Fibroblast of the aortic adventitia (primary cell): ENCODE results near the gene JADE1. TPM values are rescaled to one million over a fixed set of nuclear protein-coding genes. Genes with fewer than 3 reads are reported as not detected.

Source experiments
- DNase-seq: peaks from one replicate; pipeline ENCODE4 v3.0.0-alpha.2; 2010; ENCODE audit warnings: low read depth
- H3K4me3 ChIP-seq: 2 replicates; pipeline ENCODE4 v1.5.1; 2011; ENCODE audit warnings: low read depth, mild to moderate bottlenecking, control low read depth, low read length, moderate library complexity
- CTCF ChIP-seq: IDR thresholded peaks from 2 replicates; pipeline ENCODE4 v1.5.1; 2011; ENCODE audit warnings: mild to moderate bottlenecking, low read length, control low read depth, inconsistent platforms; ENCODE audit not compliant: insufficient read depth
- total RNA-seq: library from RNA; depleted of rRNA; stranded (reverse); fragments of >200 nt; gene quantifications from 2 replicates; pipeline ENCODE4 v1.2.3, GENCODE V29; 2012; ENCODE audit warnings: low replicate concordance

Gene JADE1
- total RNA-seq, 1 donor = 25.8 TPM

- TF ChIP-seq CTCF = no peak
- H3K4me3 ChIP-seq = no peak overlapping the region
Measured at GRCh38 chr4:128830906-128831503, 21.5 kb downstream of the JADE1 start.

GRCh38 chr4:128831531-128832242 lies 22.2 kb downstream of the JADE1 start:
- peak; percentile 51 for DNase-seq
- TF ChIP-seq CTCF = no peak
- no peak overlapping the region for H3K4me3 ChIP-seq

More at GRCh38 chr4:128830906-128831503, 21.5 kb downstream of the JADE1 start:
- DNase-seq = no peak

- H3K4me3 ChIP-seq = no peak overlapping the region
- TF ChIP-seq CTCF = no peak
- DNase-seq = no peak
Measured at GRCh38 chr4:128832243-128832625, 22.7 kb downstream of the JADE1 start.

- no peak overlapping the region for H3K4me3 ChIP-seq
- peak; percentile 78 for DNase-seq
- TF ChIP-seq CTCF = no peak
Measured at GRCh38 chr4:128835498-128836222, 26.2 kb downstream of the JADE1 start.

- no peak overlapping the region for H3K4me3 ChIP-seq
- TF ChIP-seq CTCF = no peak
- no peak for DNase-seq
Measured at GRCh38 chr4:128837198-128837597, 27.7 kb downstream of the JADE1 start.

GRCh38 chr4:128837679-128838078 lies 28.2 kb downstream of the JADE1 start:
- no peak for TF ChIP-seq CTCF
- no peak for DNase-seq
- H3K4me3 ChIP-seq = no peak overlapping the region
